Endothelial cell of umbilical vein (primary cell): ENCODE results near the gene TMEM132E. TPM values are rescaled to one million over a fixed set of nuclear protein-coding genes. Genes with fewer than 3 reads are reported as not detected.
A peak's percentile ranks its signal among the peaks of the same experiment; 100 is the strongest.

Experiments
- BruUV-seq: library from RNA; stranded (reverse); fragments of 400-500 nt; replicated peaks from 2 replicates; lab custom pipeline; 2021; lab: Mats Ljungman, UMichigan
- CTCF ChIA-PET: fragments of 300-600, 350-600 bp; sonication (Branson Sonifier 250); formaldehyde crosslinking; loops from one replicate; lab custom pipeline; 2021; ENCODE audit warnings: antibody characterized with exemption, inconsistent platforms; lab: Charles Lee
- POLR2A ChIA-PET: fragments of 300-600, 350-600 bp; sonication (Branson Sonifier 250); formaldehyde crosslinking; loops from one replicate; lab custom pipeline; 2021; ENCODE audit warnings: antibody characterized with exemption, inconsistent platforms; lab: Charles Lee
- DNase-seq: peaks from one replicate; pipeline ENCODE4 v3.0.0-alpha.2; 2011; ENCODE audit warnings: low read depth, low spot score
- FAIRE-seq: peaks from 2 replicates; lab custom pipeline; 2011; peaks lifted over from hg19 to GRCh38; lab: Jason Lieb, UNC
- H2AFZ ChIP-seq: 2 replicates; pipeline ENCODE4 v1.6.0; 2012; ENCODE audit warnings: low read depth, low read length, control low read depth, inconsistent platforms
- H3K27ac ChIP-seq: 2 replicates; pipeline ENCODE4 v1.5.1; 2011; ENCODE audit warnings: low read depth, mild to moderate bottlenecking, control low read depth, low read length, moderate library complexity; ENCODE audit not compliant: insufficient read depth
- H3K27me3 ChIP-seq, 2 experiments: 2 replicates each; pipeline versions ENCODE4 v1.6.0 to v1.6.1; 2011; ENCODE audit warnings: low read length in 2 of 2, mixed read lengths in 1 of 2; ENCODE audit not compliant: control insufficient read depth in 2 of 2, insufficient read depth in 2 of 2
- H3K36me3 ChIP-seq, 2 experiments: 2 replicates in 1 of 2; 3 replicates in 1 of 2; pipeline ENCODE4 v1.5.1; 2011; ENCODE audit warnings: low read length in 2 of 2, mild to moderate bottlenecking in 1 of 2, moderate library complexity in 1 of 2; ENCODE audit not compliant: control insufficient read depth in 2 of 2, insufficient read depth in 2 of 2; ENCODE audit errors: extremely low read depth in 1 of 2
- H3K4me1 ChIP-seq: 3 replicates; pipeline ENCODE4 v1.5.1; 2011; ENCODE audit warnings: mild to moderate bottlenecking, low read length; ENCODE audit not compliant: control insufficient read depth, insufficient read depth; ENCODE audit errors: extremely low read depth
- H3K4me2 ChIP-seq: 2 replicates; pipeline ENCODE4 v1.6.1; 2011; ENCODE audit warnings: low read length, control low read depth, mixed read lengths; ENCODE audit not compliant: insufficient read depth
- H3K4me3 ChIP-seq, 3 experiments: fragments of 200-600 bp in 1 of 3; sonication (generic), shearing (Covaris generic) in 1 of 3; replicated peaks in 1 of 3; 2 replicates each; pipeline ENCODE4 v1.5.1; 2011 to 2016; ENCODE audit warnings: control low read depth in 3 of 3, low read length in 3 of 3, mild to moderate bottlenecking in 2 of 3, inconsistent platforms in 1 of 3, low read depth in 1 of 3, moderate library complexity in 1 of 3; ENCODE audit not compliant: insufficient read depth in 1 of 3
- H3K79me2 ChIP-seq: 2 replicates; pipeline ENCODE4 v1.6.0; 2012; ENCODE audit warnings: low read length, inconsistent platforms; ENCODE audit not compliant: control insufficient read depth, insufficient read depth
- H3K9ac ChIP-seq: replicated peaks from 2 replicates; pipeline ENCODE3; 2011; ENCODE audit warnings: low read length, control low read depth; ENCODE audit not compliant: insufficient read depth; ENCODE audit errors: extremely low read depth
- H3K9me1 ChIP-seq: replicated peaks from 3 replicates; pipeline ENCODE4 v1.6.0; 2011; ENCODE audit warnings: mild to moderate bottlenecking, low read length; ENCODE audit not compliant: control insufficient read depth, insufficient read depth; ENCODE audit errors: extremely low read depth
- H3K9me3 ChIP-seq: replicated peaks from 2 replicates; pipeline ENCODE4 v1.5.1; 2012; ENCODE audit warnings: low read length, inconsistent platforms; ENCODE audit not compliant: control insufficient read depth, insufficient read depth
- H4K20me1 ChIP-seq: replicated peaks from 2 replicates; pipeline ENCODE3; 2011; ENCODE audit warnings: mild to moderate bottlenecking, low read length; ENCODE audit not compliant: control insufficient read depth, insufficient read depth; ENCODE audit errors: extremely low read depth
- EZH2 ChIP-seq: IDR thresholded peaks from 2 replicates; pipeline ENCODE4 v1.6.1; 2012; ENCODE audit warnings: borderline replicate concordance, low read depth, mild to moderate bottlenecking, moderate library complexity, low read length, inconsistent platforms; ENCODE audit not compliant: severe bottlenecking
- FOS ChIP-seq: IDR thresholded peaks from 2 replicates; pipeline ENCODE4 v1.6.1; 2011; ENCODE audit warnings: mild to moderate bottlenecking, low read length, moderate library complexity, borderline replicate concordance; ENCODE audit not compliant: insufficient read depth
- GATA2 ChIP-seq: IDR thresholded peaks from 2 replicates; pipeline ENCODE4 v1.7.0; 2011; ENCODE audit warnings: low read depth, mild to moderate bottlenecking, moderate library complexity, mixed read lengths, low read length; ENCODE audit not compliant: insufficient read length, insufficient read depth
- JUN ChIP-seq: IDR thresholded peaks from 2 replicates; pipeline ENCODE4 v1.6.1; 2011; ENCODE audit warnings: borderline replicate concordance, low read depth; ENCODE audit not compliant: insufficient read length, insufficient read depth
- MYC ChIP-seq: IDR thresholded peaks from one replicate; pipeline ENCODE4 v1.6.1; 2011; ENCODE audit warnings: mild to moderate bottlenecking, low read depth, low read length
- POLR2A ChIP-seq: IDR thresholded peaks from 2 replicates; pipeline ENCODE4 v1.6.1; 2012; ENCODE audit warnings: low read depth, mild to moderate bottlenecking, control low read depth, low read length
- POLR2AphosphoS5 ChIP-seq: IDR thresholded peaks from 2 replicates; pipeline ENCODE4 v1.6.1; 2012; ENCODE audit warnings: low read depth, mild to moderate bottlenecking, control low read depth, low read length, moderate library complexity; ENCODE audit not compliant: insufficient read depth
- dilution Hi-C: fragments of 300-500 bp; cut with MboI; formaldehyde crosslinking; loops from one replicate; pipeline ENCODE4 v1.15.0; 2019; ENCODE audit warnings: low sequenced_read_pairs; ENCODE audit not compliant: extremely low pct_ligation_motif_present
- intact Hi-C: fragments of 100-400 bp; cut with micrococcal nuclease; formaldehyde crosslinking; loops from one replicate; pipeline ENCODE4 v1.10.0; 2022
- polyA plus RNA-seq, 4 experiments: library from polyadenylated mRNA; depleted of rRNA in 3 of 4; stranded (reverse) in 3 of 4; unstranded in 1 of 4; fragments of >200 nt; gene quantifications; 2 replicates each; pipeline versions ENCODE4 v1.2.1 to v1.2.3, GENCODE V29; 2011 to 2012; ENCODE audit warnings: missing spikeins in 1 of 4
- total RNA-seq: library from RNA; stranded (reverse); gene quantifications from 2 replicates; pipeline ENCODE4 v1.2.3, GENCODE V29; 2021
- TF ChIP-seq, protein P1 (sequence below): IDR thresholded peaks from 2 replicates; pipeline ENCODE4 v1.6.1; 2011; ENCODE audit not compliant: insufficient read depth, insufficient read length

Gene TMEM132E
- total and polyA plus RNA-seq, 2 donors (not counting 3 experiments of a cell fraction or from before 2014, with no cell fraction given): not detected

DNA sequence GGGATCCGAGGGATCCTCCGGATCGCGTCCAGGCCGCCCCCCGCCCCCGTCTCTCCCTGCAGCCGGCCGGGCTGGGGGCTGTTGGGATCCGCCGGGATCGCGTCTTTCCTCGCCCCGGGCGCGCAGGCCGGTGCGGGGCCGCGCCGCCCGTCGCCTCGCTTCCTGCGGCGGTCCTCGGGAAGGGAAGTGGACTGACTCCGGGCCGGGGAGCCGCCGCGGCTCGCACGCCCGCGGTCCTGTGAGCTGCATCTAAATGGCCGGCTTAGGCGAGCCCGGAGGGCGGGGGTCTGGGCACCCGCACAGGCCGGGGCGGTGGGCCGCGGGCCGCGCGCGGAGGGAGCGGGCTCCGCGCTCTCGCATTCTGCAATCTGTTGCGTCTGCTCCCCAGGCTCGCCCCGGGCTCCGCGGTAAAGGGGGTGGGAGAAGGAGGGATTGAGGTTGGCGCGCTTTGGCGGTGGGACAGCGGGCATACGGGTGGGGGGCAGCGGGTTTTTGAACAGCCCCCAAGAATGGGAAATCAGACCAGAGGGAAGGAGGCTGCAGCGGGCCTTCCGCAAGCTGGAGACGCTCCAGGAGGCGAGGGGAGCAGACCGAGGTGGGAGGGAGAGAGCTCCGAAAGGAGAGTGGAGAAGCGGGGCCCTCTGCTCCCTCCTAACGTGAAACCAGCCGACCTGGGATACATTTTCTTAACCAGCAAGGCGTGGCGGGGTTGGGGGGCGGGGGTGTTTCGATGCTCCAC, 2.2 kb downstream of the TMEM132E start:
- H3K4me1 ChIP-seq: no peaks in the 10 kb centered on the region
- H3K9me1 ChIP-seq: no peaks in the 10 kb centered on the region
- DNase-seq (no peak), FAIRE-seq (no peak)
- BruUV-seq: no TSS peak
- H4K20me1 ChIP-seq: no peaks in the 10 kb centered on the region
- TF ChIP-seq JUN (no peak), GATA2 (no peak), EZH2 (peak; percentile 91), FOS (no peak), POLR2AphosphoS5 (no peak), MYC (no peak), POLR2A (no peak)
- TF ChIP-seq, protein P1, sequence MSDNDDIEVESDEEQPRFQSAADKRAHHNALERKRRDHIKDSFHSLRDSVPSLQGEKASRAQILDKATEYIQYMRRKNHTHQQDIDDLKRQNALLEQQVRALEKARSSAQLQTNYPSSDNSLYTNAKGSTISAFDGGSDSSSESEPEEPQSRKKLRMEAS: no peak
- dilution Hi-C loops (no loop called here), intact Hi-C loops (no loop called here)
- CTCF ChIA-PET: interaction anchor here (1.3 kb wide), 2 partner anchors 39 to 537 kb away, joined by 4 read pairs; no protein-coding TSS in a partner anchor
- no peak overlapping the region for H3K27ac ChIP-seq
- H3K36me3 ChIP-seq: no peaks in the 10 kb centered on the region
- peaks cover 75 to 77% of the 10 kb centered on the region in 2 experiments for H3K27me3 ChIP-seq
- no peaks in the 10 kb centered on the region for H3K9me3 ChIP-seq
- H3K4me3 ChIP-seq: no peak overlapping the region
- no peak overlapping the region for H3K4me2 ChIP-seq
- POLR2A ChIA-PET: no interaction called here
- no peak overlapping the region for H2AFZ ChIP-seq
- no peak overlapping the region for H3K9ac ChIP-seq
- no peaks in the 10 kb centered on the region for H3K79me2 ChIP-seq
